ENCODE data around the gene GRIP2. TPM values are rescaled to one million over a fixed set of nuclear protein-coding genes. Genes with fewer than 3 reads are reported as not detected.

The GRIP2 gene
- total RNA-seq, 2 experiments from 2014 or later, result not detected

- POLR2A ChIA-PET, result interaction anchor here (0.5 kb wide), 1 partner anchor 1141 kb away, joined by 3 read pairs; no protein-coding TSS in a partner anchor
- no peaks in the 10 kb centered on the region for H3K79me2 ChIP-seq (ENCODE audit: insufficient read depth, low read depth, low read length)
- no peak overlapping the region for H3K4me2 ChIP-seq (ENCODE audit: low read length)
- CTCF ChIA-PET (ENCODE audit: unreplicated experiment), result no interaction called here
- no peaks in the 10 kb centered on the region for H3K9me3 ChIP-seq (ENCODE audit: low read length)
- peaks cover 98% of the 10 kb centered on the region for H3K36me3 ChIP-seq (ENCODE audit: insufficient read depth, low read length)
- TF ChIP-seq CTCF (conservative IDR thresholded peaks at IDR 0.05; ENCODE audit: low read length), result no peak
- no peak for TF ChIP-seq EZH2phosphoT487 (IDR thresholded peaks at IDR 0.05; ENCODE audit: borderline replicate concordance, low read depth, low read length)
- H3K4me3 ChIP-seq (ENCODE audit: low read depth, low read length, poor library complexity, severe bottlenecking), result no peak overlapping the region
- no peak for DNase-seq (ENCODE audit: low spot score)
- no peak overlapping the region for H3K27ac ChIP-seq (ENCODE audit: low read depth, low read length, poor library complexity, severe bottlenecking)
- H3K4me1 ChIP-seq (ENCODE audit: insufficient read depth, low read length, poor library complexity, severe bottlenecking), result no peaks in the 10 kb centered on the region
- intact Hi-C loops (cut with micrococcal nuclease; ENCODE audit: unreplicated experiment), result no loop called here
- no peaks in the 10 kb centered on the region for H3K9me2 ChIP-seq (ENCODE audit: insufficient read depth, low read length)
- no TSS peak for BruUV-seq (replicated peaks)
- no peak overlapping the region for H2AFZ ChIP-seq (ENCODE audit: low read length)
- H4K20me1 ChIP-seq (ENCODE audit: insufficient read depth, low read length), result no peaks in the 10 kb centered on the region
These were observed 85.4 kb downstream of the GRIP2 start for GRCh38 chr3:14454639-14455310.

- H3K9me3 ChIP-seq (ENCODE audit: low read length), result no peaks in the 10 kb centered on the region
- peaks cover 95% of the 10 kb centered on the region for H3K36me3 ChIP-seq (ENCODE audit: insufficient read depth, low read length)
- no TSS peak for BruUV-seq (replicated peaks)
- H3K4me3 ChIP-seq (ENCODE audit: low read depth, low read length, poor library complexity, severe bottlenecking), result no peak overlapping the region
- DNase-seq (ENCODE audit: low spot score), result no peak
- no peak overlapping the region for H3K4me2 ChIP-seq (ENCODE audit: low read length)
- H3K27ac ChIP-seq (ENCODE audit: low read depth, low read length, poor library complexity, severe bottlenecking), result no peak overlapping the region
- ChIA-PET CTCF (ENCODE audit: unreplicated experiment) (no interaction called here), POLR2A (interaction anchor here (0.5 kb wide), 1 partner anchor 1141 kb away, joined by 3 read pairs; no protein-coding TSS in a partner anchor)
- no peak overlapping the region for H2AFZ ChIP-seq (ENCODE audit: low read length)
- H3K79me2 ChIP-seq (ENCODE audit: insufficient read depth, low read depth, low read length), result no peaks in the 10 kb centered on the region
- H3K9me2 ChIP-seq (ENCODE audit: insufficient read depth, low read length), result no peaks in the 10 kb centered on the region
- no peaks in the 10 kb centered on the region for H3K4me1 ChIP-seq (ENCODE audit: insufficient read depth, low read length, poor library complexity, severe bottlenecking)
- no peak for TF ChIP-seq EZH2phosphoT487 (IDR thresholded peaks at IDR 0.05; ENCODE audit: borderline replicate concordance, low read depth, low read length)
- intact Hi-C loops (cut with micrococcal nuclease; ENCODE audit: unreplicated experiment), result no loop called here
- no peaks in the 10 kb centered on the region for H4K20me1 ChIP-seq (ENCODE audit: insufficient read depth, low read length)
These were observed 86.1 kb downstream of the GRIP2 start for GRCh38 chr3:14453876-14454638.

- Histone ChIP-seq H2AFZ (ENCODE audit: low read length) (no peak overlapping the region), H3K9me2 (ENCODE audit: insufficient read depth, low read length) (no peaks in the 10 kb centered on the region), H4K20me1 (ENCODE audit: insufficient read depth, low read length) (no peaks in the 10 kb centered on the region), H3K4me2 (ENCODE audit: low read length) (no peak overlapping the region), H3K36me3 (ENCODE audit: insufficient read depth, low read length) (peaks cover 95% of the 10 kb centered on the region), H3K27ac (ENCODE audit: low read depth, low read length, poor library complexity, severe bottlenecking) (no peak overlapping the region), H3K4me1 (ENCODE audit: insufficient read depth, low read length, poor library complexity, severe bottlenecking) (no peaks in the 10 kb centered on the region), H3K79me2 (ENCODE audit: insufficient read depth, low read depth, low read length) (no peaks in the 10 kb centered on the region), H3K9me3 (ENCODE audit: low read length) (no peaks in the 10 kb centered on the region), H3K4me3 (ENCODE audit: low read depth, low read length, poor library complexity, severe bottlenecking) (no peak overlapping the region)
- no peak for DNase-seq (ENCODE audit: low spot score)
- intact Hi-C loops (cut with micrococcal nuclease; ENCODE audit: unreplicated experiment), result no loop called here
- POLR2A ChIA-PET, result no interaction called here
- TF ChIP-seq CTCF (conservative IDR thresholded peaks at IDR 0.05; ENCODE audit: low read length), result no peak
- no peak for TF ChIP-seq EZH2phosphoT487 (IDR thresholded peaks at IDR 0.05; ENCODE audit: borderline replicate concordance, low read depth, low read length)
- CTCF ChIA-PET (ENCODE audit: unreplicated experiment), result no interaction called here
- BruUV-seq (replicated peaks), result no TSS peak
These were observed 87.1 kb downstream of the GRIP2 start for GRCh38 chr3:14452740-14453710.

All from OCI-LY7 (cell line).